Bronchial epithelial cell (primary cell): Measurements from ENCODE around the gene HES5. TPM values are rescaled to one million over a fixed set of nuclear protein-coding genes. Genes with fewer than 3 reads are reported as not detected.

ENCODE experiments used
- DNase-seq: peaks from one replicate; pipeline ENCODE4 v3.0.0-alpha.2; 2010; ENCODE audit warnings: low read depth
- FAIRE-seq: peaks from 2 replicates; lab custom pipeline; 2011; peaks lifted over from hg19 to GRCh38; lab: Jason Lieb, UNC
- H3K27me3 ChIP-seq: 2 replicates; pipeline ENCODE4 v1.5.1; 2011; ENCODE audit warnings: low read length; ENCODE audit not compliant: control insufficient read depth, insufficient read depth
- H3K36me3 ChIP-seq: 2 replicates; pipeline ENCODE4 v1.5.1; 2011; ENCODE audit warnings: low read length; ENCODE audit not compliant: control insufficient read depth, insufficient read depth
- H3K4me3 ChIP-seq: 2 replicates; pipeline ENCODE4 v1.5.1; 2011; ENCODE audit warnings: mild to moderate bottlenecking, low read depth, low read length, control low read depth
- total RNA-seq: library from RNA; depleted of rRNA; stranded (reverse); fragments of >200 nt; gene quantifications from 2 replicates; pipeline ENCODE4 v1.2.1, GENCODE V29; 2014
- TF ChIP-seq, protein P1 (sequence below): IDR thresholded peaks from 2 replicates; pipeline ENCODE4 v1.5.1; 2011; ENCODE audit warnings: mild to moderate bottlenecking, moderate library complexity, low read length, control low read depth, inconsistent platforms; ENCODE audit not compliant: insufficient read depth, severe bottlenecking

Gene HES5
- total RNA-seq, 1 donor from 2014 or later, result 2.9 TPM

DNA sequence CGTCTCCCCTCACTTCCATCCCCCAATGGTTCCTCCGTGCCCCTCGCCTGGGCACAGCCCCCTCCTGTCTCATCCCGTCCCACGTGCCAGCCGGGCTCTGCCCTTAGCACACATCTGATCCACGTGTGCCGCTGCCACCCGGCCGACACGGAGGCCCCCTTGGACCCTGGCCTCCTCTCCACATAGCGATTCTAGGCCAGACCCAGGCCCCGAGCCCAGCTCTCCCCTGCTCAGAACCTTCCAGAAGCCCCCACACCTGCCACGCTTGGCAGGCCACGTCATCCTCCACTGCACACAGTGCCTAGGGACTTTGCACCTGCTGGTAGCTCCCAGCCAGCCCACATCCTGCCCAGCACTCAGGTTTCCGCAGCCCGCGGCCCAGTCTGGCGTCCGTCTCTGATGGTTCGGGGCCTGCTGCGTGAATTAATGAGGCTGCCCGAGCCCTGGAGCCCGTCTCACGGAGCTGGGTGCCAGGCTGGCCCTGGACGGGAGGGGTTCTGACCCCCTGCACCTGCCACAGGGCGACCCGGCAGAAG, 33.9 kb downstream of the HES5 start:
- no peak for DNase-seq
- no peak overlapping the region for H3K4me3 ChIP-seq
- FAIRE-seq, result no peak
- H3K27me3 ChIP-seq, result no peaks in the 10 kb centered on the region
- TF ChIP-seq, protein P1, sequence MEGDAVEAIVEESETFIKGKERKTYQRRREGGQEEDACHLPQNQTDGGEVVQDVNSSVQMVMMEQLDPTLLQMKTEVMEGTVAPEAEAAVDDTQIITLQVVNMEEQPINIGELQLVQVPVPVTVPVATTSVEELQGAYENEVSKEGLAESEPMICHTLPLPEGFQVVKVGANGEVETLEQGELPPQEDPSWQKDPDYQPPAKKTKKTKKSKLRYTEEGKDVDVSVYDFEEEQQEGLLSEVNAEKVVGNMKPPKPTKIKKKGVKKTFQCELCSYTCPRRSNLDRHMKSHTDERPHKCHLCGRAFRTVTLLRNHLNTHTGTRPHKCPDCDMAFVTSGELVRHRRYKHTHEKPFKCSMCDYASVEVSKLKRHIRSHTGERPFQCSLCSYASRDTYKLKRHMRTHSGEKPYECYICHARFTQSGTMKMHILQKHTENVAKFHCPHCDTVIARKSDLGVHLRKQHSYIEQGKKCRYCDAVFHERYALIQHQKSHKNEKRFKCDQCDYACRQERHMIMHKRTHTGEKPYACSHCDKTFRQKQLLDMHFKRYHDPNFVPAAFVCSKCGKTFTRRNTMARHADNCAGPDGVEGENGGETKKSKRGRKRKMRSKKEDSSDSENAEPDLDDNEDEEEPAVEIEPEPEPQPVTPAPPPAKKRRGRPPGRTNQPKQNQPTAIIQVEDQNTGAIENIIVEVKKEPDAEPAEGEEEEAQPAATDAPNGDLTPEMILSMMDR, result no peak
- H3K36me3 ChIP-seq, result peaks cover 45% of the 10 kb centered on the region

DNA sequence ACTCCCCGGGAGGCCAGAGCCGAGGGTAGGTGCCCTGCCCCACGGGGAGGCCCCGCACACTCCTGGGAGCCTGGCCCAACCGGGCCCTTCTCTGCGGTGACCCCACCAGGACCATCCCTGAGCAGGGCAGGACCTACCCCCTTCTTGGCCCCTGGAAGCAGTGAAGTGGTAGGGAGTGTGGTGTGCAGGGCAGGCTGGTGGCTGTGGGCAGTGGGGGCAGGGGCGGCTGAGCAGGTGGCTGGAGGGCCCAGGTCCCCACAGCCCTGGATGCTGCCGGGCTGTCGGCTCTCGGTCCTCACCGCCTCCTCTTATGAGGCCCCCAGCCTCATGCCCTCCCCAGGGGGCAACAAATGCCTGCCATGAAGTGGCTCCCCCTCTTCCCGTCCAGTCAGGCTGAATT, 34.5 kb downstream of the HES5 start:
- Histone ChIP-seq H3K36me3 (peaks cover 45% of the 10 kb centered on the region), H3K27me3 (no peaks in the 10 kb centered on the region), H3K4me3 (no peak overlapping the region)
- TF ChIP-seq, protein P1, result no peak
- FAIRE-seq (no peak), DNase-seq (no peak)

DNA sequence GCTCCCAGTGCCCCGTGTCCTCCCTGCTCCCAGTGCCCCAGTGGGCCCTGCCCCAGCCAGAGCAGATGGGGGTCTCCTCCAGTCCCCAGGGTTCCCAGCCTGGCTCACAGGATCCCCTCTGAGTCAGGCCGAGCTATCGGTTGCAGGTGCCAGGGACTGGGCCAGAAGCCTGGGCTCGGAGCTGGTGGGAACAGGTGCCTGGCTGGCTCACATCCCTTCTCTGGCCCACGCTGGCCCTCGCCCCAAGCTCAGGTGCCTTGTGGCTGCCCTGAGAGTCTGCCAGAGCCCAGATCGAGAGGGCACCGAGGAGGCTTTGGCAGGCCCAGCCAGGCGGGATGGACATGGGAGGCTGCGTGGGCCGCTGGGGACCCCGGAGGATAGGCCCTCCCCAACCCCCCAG, 35.0 kb downstream of the HES5 start:
- Histone ChIP-seq H3K27me3 (no peaks in the 10 kb centered on the region), H3K36me3 (peaks cover 43% of the 10 kb centered on the region), H3K4me3 (no peak overlapping the region)
- no peak for FAIRE-seq
- TF ChIP-seq, protein P1, result no peak
- DNase-seq, result no peak

DNA sequence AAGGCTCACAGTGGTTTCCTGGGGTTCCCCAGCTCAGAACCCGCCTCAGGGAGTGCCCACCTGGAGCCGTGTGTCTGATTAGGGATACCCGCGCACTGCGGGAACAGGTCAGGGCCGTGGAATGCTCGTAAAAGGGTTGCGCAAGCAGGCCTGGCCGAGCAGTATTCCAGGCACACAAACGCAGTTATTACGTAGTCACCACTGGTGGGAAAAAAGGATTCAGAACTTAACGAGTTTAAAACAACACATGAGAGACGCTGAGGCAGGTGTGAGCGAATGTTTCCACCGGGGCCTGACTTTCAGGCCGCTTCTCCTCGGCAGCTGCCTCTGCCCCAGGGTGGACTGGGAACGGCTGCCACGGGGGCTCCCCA, 35.8 kb downstream of the HES5 start:
- Histone ChIP-seq H3K4me3 (no peak overlapping the region), H3K36me3 (peaks cover 40% of the 10 kb centered on the region), H3K27me3 (no peaks in the 10 kb centered on the region)
- DNase-seq (peak; percentile 38), FAIRE-seq (no peak)
- TF ChIP-seq, protein P1, result no peak

DNA sequence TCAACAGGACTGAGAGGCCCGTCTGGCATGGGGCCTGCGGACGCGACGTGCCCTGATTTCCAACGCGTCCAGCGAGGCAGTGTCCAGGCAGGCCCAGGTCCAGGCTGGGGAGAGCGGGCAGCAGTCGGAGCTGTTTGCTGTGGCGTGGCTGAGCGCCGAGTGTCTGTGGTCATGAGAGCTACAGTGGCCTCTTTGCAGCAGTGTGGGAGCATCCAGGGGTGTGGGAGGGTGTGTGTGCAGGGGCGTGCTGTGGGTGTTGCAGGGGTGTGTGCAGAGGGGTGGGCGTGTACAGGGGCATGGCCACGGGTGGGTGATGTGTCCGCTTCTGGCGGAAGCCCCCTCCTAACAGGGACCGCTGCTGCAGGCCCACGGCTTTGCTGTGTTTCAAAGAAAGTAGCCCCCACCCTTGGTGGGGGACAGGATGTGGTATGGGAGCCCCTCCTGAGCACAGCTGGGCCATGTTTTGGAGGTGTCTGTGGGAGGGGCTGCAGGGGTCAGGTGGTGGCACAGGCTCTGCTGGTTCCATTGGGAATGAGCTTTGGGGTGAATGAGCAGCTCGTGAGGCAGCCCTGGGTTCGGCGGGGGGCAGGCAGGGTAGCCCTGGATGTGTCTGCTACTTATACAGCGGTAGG, 36.3 kb downstream of the HES5 start:
- FAIRE-seq (no peak), DNase-seq (no peak)
- Histone ChIP-seq H3K27me3 (no peaks in the 10 kb centered on the region), H3K4me3 (no peak overlapping the region), H3K36me3 (peaks cover 39% of the 10 kb centered on the region)
- TF ChIP-seq, protein P1, result no peak

DNA sequence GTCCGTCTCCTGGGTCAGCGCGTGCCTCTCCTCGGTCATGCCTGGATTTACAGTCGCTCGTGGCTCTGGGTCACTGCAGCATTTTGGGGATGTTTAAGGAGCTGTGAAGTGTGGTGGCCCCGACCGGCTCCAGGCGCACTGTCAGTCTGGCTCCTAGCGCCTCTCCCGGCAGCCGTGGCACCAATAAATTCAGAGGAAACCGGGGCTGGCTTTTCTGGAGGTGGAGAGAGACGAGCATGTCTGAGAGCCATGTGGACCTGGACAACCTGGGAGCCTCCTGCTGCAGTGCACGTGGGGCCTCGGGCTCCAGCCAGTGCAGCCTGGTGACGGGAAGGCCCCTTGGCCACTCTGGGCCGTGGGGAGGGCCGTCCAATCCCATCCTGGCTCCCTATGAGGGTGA, 36.8 kb downstream of the HES5 start:
- no peak for FAIRE-seq
- Histone ChIP-seq H3K27me3 (no peaks in the 10 kb centered on the region), H3K4me3 (no peak overlapping the region), H3K36me3 (peaks cover 36% of the 10 kb centered on the region)
- DNase-seq, result no peak
- TF ChIP-seq, protein P1, result no peak
